Stimulated activated CD8-positive, alpha-beta memory T cell treated with anti-CD3 and anti-CD28 coated beads, Interleukin-4, amount 100 ng/mL, for 24 hours (primary cell): ENCODE results near the gene GPR176.
"Not testable (repeated sequence)": the region's sequence is repeated elsewhere in the genome, so short reads cannot be mapped to it uniquely, and the experiment has no call there.

Experiments
- DNase-seq: peaks from one replicate; pipeline ENCODE4 v3.0.0-alpha.2; 2020; ENCODE audit warnings: low read depth

Gene GPR176

DNA sequence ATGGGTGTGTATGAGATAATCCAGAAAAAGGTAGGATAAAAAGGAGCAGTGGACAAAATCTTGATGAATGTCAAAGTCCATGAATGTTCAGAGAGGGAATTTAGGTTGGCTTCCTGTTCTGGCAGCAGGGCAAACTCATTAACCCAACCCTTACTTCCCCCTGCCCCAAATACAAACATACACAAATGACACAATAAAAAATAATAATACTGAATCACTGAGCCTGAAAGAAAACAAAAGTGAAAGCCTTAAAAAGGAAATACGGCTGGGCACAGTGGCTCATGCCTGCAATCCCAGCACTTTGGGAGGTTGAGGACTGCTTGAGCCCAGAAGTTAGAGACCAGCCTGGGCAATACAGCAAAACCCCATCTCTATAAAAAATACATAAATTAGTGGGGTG lies 62.9 kb downstream of the GPR176 start:
- DNase-seq: no peak

DNA sequence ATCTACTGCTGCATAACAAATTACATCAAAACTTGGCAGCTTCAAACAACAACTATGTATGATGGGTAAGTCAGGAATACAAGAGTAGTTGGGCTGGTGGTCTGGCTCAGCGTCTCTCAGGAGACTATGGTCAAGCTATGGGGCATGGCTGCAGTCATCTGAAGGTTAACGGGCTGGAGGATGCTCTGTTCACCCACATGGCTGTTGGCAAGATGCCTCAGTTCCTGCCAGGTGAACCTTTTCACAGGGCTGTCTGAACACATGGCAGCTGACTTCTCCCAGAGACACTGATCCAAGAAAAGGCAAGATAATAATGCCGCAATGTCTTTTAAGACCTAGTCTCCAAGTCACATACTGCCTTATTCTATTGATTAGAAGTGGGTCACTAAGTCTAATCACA lies 63.7 kb downstream of the GPR176 start:
- no peak for DNase-seq

DNA sequence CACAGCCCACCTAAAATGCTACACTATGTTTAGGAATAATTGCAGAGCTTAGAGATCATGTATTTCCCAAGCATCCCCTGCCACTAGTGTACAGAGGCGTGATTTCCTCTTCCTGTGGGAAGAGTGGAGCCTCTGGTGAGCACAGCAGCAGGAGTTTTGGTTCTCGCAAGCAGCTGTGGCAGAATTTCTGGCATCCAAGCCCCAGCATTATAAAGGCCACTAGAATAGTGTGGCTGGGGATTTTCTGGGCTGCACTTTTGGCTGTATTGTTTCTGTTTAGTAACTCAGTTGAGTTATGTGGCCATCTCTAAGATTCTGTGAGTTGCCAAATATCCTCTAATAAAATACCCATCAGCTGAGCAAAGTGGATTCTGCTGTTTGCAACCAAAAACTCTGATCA lies 64.7 kb downstream of the GPR176 start:
- no peak for DNase-seq

- no peak for DNase-seq
These were observed 65.9 kb downstream of the GPR176 start for GRCh38 chr15:39854161-39854560.

DNA sequence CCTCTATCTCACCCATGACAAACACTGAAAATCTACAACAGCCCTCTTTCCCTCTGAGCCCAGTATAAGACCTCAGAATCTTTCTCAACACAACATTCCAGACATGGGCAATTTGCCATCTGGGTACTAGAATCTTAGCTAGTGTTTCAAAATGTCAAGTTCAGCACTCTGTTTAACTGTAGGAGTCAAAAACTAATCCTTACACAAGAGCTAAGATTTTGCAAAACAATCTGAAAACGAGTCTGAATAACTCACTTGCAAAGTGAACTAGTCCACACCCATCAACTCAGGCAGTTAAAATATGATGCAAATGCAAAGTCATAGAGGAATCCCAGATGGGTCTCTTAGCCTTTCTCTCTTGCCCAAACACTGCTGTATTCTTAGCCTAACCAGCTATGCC lies 67.8 kb downstream of the GPR176 start:
- no peak for DNase-seq

GRCh38 chr15:39851500-39852092 lies 68.5 kb downstream of the GPR176 start:
- no peak for DNase-seq

- no peak for DNase-seq
These were observed 69.6 kb downstream of the GPR176 start for GRCh38 chr15:39850436-39850835.

DNA sequence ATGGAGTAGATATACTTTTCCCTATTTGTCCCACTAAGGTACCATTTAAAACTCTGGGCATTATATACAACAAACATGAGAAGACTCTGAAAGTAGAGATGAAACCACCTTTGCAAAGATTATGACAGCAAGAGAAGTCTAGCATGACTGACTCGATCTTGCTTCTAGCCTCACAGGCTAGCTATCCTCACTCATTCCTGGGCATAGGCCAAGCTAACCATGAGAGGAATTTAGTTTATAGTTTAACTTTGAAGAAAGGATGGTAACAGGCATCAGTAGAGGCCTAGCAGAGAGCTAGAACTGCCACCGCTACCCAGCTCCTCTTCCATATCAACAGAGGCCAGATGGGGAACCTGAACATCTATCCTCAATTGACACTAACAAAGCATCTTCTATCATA lies 74.0 kb downstream of the GPR176 start:
- no peak for DNase-seq

DNA sequence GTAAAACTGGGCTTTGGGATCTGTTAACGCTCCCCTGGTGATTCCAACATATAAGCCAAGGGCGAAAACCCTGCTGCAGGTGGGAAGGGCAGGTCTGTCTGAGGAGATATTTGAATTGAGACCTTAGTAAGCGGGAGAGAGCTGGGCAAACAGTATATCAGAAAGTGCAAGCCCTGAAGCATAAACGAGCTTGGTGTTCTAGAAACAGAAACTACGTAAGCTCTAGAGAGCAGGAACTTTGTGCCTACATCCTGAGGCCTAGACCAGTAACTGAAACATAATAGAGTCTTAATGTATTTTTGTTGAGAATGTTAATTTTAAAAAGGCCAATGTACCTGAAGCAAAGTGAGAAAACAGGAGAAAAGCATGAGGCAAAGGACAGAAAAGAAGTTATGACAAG lies 74.5 kb downstream of the GPR176 start:
- no peak for DNase-seq

GRCh38 chr15:39843565-39843964 lies 76.5 kb downstream of the GPR176 start:
- DNase-seq: no peak

- no peak for DNase-seq
These were observed 82.6 kb downstream of the GPR176 start for GRCh38 chr15:39837454-39837853.

DNA sequence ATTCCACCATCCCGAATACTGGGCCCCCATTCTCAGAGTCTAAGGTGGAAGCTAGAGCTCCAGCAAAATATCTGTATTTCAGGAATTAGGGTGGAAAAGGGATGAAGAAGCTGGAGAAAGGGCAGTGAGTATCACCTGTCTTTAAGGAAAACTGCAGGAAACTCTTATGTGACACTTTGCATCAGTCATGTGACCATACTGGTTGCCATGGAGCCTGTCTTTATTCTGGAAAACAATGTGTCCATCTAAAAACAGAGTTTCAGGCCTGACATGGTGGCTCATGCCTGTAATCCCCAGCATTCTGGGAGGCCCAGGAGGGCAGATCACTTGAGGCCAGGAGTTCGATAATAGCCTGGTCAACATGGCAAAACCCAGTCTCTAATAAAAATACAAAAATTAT lies 84.5 kb downstream of the GPR176 start:
- DNase-seq: no peak

- DNase-seq: no peak
These were observed 85.8 kb downstream of the GPR176 start for GRCh38 chr15:39834256-39834655.

DNA sequence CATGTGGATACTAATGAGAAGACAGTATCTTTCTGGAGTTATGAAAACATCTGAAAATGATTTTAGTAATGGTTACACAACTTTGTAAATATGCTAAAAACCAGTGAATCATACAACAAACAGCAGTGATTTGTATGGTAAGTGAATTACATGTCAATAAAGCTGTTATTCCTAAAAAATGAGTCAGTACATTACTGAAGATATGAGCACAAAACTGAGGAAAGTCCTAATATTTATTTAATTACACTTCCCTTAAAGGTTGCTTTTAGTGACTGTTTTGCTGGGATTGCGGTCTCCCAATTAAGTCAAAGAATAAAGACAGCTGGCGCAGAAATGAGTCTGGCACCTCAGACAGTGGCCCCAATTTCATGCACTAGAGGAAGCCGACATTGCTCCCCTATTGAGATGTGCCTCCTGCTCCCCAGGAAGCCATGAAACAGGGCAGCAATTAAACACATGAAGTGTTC lies 86.5 kb downstream of the GPR176 start:
- no peak for DNase-seq

- no peak for DNase-seq
These were observed 89.9 kb downstream of the GPR176 start for GRCh38 chr15:39830166-39830565.

GRCh38 chr15:39828374-39828931 lies 91.6 kb downstream of the GPR176 start:
- DNase-seq: no peak

- no peak for DNase-seq
These were observed 93.1 kb downstream of the GPR176 start for GRCh38 chr15:39826975-39827374.

GRCh38 chr15:39823634-39824033 lies 96.4 kb downstream of the GPR176 start:
- DNase-seq: no peak

DNA sequence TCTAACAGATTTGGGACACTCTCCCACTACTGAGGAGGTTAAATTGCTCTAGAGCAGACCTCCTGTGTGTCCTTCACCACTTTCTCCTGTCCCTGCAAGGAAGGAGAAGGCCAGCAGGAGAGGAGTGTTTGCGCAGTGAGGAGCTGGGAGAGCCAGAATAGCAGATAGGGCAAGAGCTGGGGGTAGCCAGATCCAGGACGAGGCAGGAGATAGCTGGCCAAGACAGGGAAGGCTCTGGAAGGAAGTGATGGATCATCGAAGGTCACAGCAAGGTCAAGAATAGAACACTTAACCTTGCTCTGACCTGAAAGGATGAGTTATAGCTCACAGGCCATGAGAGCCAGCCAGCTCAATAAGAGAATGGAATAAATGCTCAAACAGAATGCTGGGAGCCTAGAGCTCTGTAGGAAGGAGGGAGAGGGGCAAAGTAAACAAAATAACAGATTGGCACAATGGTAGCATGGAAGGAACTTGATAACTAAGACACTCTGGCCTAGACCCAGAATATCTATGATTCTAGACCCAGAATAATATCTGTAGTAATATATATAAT lies 99.9 kb downstream of the GPR176 start:
- DNase-seq: no peak

DNA sequence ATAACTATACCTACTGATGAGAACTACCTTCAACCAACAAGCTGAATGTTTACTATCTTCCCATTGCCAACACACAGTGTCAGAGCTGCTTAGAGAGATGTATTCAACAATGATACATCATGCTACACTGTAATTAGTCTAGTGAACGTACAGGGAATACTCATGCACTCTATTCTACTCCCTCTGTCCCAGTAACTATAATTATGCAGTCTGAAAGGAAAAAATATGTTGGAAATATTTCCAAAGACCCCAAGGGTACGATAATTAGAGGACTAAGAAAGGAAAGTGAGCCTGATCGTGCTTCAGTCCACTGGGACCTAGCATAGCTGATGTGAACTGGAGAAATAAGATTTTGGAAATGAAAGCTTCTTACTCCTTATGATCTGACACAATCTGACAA lies 100.5 kb downstream of the GPR176 start:
- no peak for DNase-seq

- no peak for DNase-seq
These were observed 102.2 kb downstream of the GPR176 start for GRCh38 chr15:39817892-39818291.

DNA sequence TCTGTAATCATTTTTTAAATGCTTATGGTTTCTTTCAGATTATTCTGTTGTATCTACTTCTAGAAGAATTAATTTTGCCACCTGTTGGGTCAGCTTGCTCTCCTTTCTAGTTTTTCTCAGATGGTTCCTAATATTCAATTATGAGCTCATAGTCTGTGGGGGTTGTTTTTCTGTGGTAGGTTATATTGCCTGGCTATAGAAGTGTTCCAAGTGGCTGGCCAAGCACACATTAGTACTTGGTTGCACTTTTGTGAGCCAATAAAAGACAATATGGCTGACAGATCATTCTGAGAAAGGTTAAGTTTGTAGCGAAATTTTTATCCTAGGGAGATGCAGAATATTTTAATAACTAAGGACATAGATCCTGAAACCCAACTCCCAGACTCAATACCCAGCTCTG lies 105.6 kb downstream of the GPR176 start:
- DNase-seq: no peak

DNA sequence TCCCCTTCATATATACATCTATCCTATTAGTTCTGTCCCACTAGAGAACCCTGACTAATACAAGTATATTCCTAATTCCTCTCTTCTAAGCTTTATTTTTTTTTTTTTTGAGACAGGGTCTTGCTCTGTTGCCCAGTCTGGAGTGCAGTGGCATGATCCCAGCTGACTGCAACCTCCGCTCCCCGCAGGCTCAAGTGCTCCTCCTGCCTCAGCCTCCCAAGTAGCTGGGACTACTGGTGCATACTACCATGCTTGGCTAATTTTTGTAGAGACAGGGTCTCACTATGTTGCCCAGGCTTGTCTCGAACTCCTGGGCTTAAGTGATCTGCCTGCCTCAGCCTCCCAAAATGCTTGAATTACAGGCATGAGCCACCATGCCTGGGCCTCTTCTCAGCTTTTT lies 107.4 kb downstream of the GPR176 start:
- not testable (repeated sequence) for DNase-seq

- DNase-seq: no peak
These were observed 111.2 kb downstream of the GPR176 start for GRCh38 chr15:39808909-39809308.
